ENCODE results near the gene PNLIPRP2. TPM values are rescaled to one million over a fixed set of nuclear protein-coding genes. Genes with fewer than 3 reads are reported as not detected.

The PNLIPRP2 gene
- total and polyA plus RNA-seq, 8 donors, result 1.3 to 11.9 (median 4.1) TPM; not detected in 3

DNA sequence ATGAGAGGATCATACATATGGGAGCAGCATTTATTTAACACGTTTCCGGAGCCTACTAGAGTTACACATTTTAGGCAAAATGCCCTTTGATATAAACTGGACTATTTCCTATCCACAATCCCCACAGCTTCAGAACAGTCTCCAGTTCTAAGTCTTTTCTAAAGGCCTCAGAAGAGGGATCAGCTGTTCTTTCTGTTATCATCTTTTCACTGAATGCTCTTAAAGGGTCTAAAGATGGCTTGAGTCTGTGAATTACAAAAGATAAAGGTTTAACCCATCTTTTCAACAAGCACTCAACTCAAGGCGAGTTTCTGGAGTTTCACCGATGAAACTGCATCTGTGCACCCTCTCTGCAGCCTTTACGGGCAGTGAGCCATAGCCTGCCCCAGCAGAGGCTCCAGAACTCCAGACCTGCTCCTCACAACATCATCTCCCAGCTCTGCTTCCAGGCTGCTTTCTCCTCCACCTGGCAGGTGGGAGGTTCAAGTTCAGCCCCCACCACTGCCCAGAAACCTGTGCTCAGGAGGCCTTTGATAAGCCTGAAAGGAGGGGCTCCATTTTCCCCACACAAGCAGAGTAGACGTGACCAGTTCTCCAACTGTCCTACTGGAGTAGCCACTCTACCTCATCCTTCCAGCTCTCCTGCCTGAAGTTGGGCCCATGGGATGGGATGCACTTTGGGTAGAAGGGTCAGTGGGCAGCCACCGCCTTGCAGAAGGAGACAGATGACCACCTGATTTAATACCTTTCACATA is 68.2 kb downstream of the PNLIPRP2 start:
- no peak overlapping the region for H3K4me3 ChIP-seq
- TF ChIP-seq POLR2AphosphoS5 (IDR thresholded peaks at IDR 0.05) (no peak), POLR2A (IDR thresholded peaks at IDR 0.05) (no peak), EP300 (IDR thresholded peaks at IDR 0.05) (no peak)
- TF ChIP-seq, protein P1, sequence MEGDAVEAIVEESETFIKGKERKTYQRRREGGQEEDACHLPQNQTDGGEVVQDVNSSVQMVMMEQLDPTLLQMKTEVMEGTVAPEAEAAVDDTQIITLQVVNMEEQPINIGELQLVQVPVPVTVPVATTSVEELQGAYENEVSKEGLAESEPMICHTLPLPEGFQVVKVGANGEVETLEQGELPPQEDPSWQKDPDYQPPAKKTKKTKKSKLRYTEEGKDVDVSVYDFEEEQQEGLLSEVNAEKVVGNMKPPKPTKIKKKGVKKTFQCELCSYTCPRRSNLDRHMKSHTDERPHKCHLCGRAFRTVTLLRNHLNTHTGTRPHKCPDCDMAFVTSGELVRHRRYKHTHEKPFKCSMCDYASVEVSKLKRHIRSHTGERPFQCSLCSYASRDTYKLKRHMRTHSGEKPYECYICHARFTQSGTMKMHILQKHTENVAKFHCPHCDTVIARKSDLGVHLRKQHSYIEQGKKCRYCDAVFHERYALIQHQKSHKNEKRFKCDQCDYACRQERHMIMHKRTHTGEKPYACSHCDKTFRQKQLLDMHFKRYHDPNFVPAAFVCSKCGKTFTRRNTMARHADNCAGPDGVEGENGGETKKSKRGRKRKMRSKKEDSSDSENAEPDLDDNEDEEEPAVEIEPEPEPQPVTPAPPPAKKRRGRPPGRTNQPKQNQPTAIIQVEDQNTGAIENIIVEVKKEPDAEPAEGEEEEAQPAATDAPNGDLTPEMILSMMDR (IDR thresholded peaks at IDR 0.05), result no peak
- H3K27ac ChIP-seq, result peak overlapping the region in 3 of 5 donors; percentile 4 to 37 (median 4)
- no peak for DNase-seq
- H3K27me3 ChIP-seq, result no peaks in the 10 kb centered on the region
- 66 to 84% (median 77%) methylated on average over 7 of the region's 7 CpGs for WGBS, 5 donors
- no peaks in the 10 kb centered on the region for H3K36me3 ChIP-seq
- intact Hi-C loops (cut with DNase I; ENCODE audit: low total_unique reads), result loop anchor here (5.0 kb wide), 1 partner anchor 98 kb away; no protein-coding TSS in a partner anchor
- H3K9me3 ChIP-seq, result no peaks in the 10 kb centered on the region
- H3K4me1 ChIP-seq, result peaks cover 0 to 29% (median 12%) of the 10 kb centered on the region in 4 donors

DNA sequence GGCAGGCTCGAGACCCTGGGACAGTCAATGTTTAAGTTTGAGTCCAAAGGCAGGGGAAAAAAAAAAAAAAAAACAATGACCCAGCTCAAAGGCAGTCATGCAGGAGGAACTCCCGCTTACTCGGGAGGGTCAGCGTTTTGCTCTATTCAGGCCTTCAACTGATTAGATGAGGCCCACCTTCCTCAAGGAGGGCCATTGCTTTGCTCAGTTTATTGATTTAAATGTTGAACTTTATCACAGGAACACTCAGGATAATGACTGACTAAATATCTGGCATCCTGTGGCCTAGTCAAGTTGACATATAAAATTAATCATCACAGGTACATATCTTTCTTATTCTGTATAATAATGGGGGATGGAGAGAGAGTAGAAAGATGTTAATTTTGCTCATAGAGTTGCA is 69.0 kb downstream of the PNLIPRP2 start:
- Histone ChIP-seq H3K4me1 (peaks cover 0 to 35% (median 12%) of the 10 kb centered on the region in 4 donors), H3K9me3 (no peaks in the 10 kb centered on the region), H3K4me3 (no peak overlapping the region), H3K36me3 (no peaks in the 10 kb centered on the region), H3K27me3 (no peaks in the 10 kb centered on the region), H3K27ac (no peak overlapping the region)
- DNase-seq, result no peak
- intact Hi-C loops (cut with DNase I; ENCODE audit: low total_unique reads), result loop anchor here (5.0 kb wide), 1 partner anchor 98 kb away; no protein-coding TSS in a partner anchor
- no peak for TF ChIP-seq POLR2AphosphoS5 (IDR thresholded peaks at IDR 0.05)
- TF ChIP-seq POLR2A (IDR thresholded peaks at IDR 0.05), result no peak
- no peak for TF ChIP-seq EP300 (IDR thresholded peaks at IDR 0.05)
- TF ChIP-seq, protein P1 (IDR thresholded peaks at IDR 0.05), result no peak
- WGBS, 5 donors, result 84 to 94% (median 88%) methylated on average over 4 of the region's 4 CpGs

DNA sequence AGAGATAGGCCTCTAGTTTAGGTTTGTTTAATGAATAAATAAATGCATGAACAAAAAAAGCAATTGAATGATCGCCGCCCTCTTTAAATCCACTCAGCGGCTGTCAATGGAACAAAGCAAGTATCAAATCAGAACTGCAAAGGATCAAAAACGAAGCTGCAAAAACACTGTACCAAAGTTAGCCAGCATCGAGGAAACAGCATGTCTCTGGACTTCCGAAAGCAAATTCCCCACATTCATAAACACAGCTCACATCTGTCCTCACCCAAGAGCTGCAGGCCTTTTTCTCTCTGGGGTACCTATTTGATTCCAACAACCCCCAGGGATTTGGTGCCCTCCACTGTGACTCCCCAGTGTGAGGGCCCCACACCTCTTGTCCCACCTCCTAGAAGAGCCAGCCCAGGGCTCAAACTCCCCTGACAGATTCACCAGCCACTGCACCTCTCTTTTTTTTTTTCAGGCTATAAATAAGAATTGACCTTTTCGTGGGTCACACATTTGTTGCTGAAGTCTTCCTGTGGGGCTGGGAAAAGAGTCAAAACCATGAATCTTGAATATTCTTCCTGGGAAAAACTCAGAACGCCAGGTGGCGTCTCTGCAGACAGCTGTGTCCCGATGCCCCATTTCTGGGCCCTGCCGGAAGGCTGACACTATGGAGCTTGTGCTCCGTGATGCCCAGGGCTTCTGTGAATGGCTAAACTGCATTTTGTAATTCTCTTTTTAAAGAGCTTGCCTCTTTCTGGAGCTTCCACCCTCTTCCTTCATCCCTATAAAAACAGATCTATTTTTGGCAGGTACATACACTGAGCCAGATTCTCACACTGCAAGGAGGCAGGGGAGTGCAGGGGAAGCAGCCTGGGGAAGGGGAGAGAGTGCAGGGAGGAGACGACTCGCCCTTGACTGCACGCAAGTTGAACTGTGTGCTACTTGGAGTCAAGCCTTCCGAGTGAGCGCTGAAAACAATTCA is 69.9 kb downstream of the PNLIPRP2 start:
- TF ChIP-seq, protein P1 (IDR thresholded peaks at IDR 0.05), result no peak
- TF ChIP-seq POLR2AphosphoS5 (IDR thresholded peaks at IDR 0.05) (no peak), EP300 (IDR thresholded peaks at IDR 0.05) (no peak), POLR2A (IDR thresholded peaks at IDR 0.05) (no peak)
- peaks cover 0 to 35% (median 12%) of the 10 kb centered on the region in 4 donors for H3K4me1 ChIP-seq
- H3K27ac ChIP-seq, result no peak overlapping the region
- no peaks in the 10 kb centered on the region for H3K9me3 ChIP-seq
- intact Hi-C loops (cut with DNase I; ENCODE audit: low total_unique reads), result no loop called here
- H3K27me3 ChIP-seq, result no peaks in the 10 kb centered on the region
- no peak overlapping the region for H3K4me3 ChIP-seq
- 59 to 66% (median 64%) methylated on average over 17 of the region's 17 CpGs for WGBS, 5 donors
- peak in 1 of 2 donors; percentile 65 for DNase-seq
- H3K36me3 ChIP-seq, result no peaks in the 10 kb centered on the region

DNA sequence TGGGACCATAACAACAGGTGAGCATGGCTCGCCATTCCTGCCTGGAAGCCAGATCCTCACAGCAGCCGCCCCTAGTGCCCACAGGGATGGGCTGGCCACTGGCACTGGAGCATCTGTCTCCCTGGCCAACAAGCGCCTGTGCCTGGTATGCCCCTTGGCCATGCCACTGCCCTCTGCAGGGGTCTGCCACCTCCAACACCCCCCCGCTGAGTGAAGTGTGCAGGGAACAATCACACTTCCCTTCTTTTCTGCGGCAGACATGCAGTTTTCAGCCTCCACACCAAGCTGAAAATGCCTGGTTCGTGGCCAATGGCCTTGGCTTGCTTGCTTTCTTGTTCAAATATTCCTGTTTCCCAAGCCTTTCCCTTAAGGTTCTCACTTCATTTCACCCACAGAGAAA is 70.9 kb downstream of the PNLIPRP2 start:
- Histone ChIP-seq H3K4me3 (no peak overlapping the region), H3K27me3 (no peaks in the 10 kb centered on the region), H3K36me3 (no peaks in the 10 kb centered on the region), H3K4me1 (peaks cover 0 to 35% (median 12%) of the 10 kb centered on the region in 4 donors), H3K27ac (peak overlapping the region in 2 of 5 donors; percentile 4 to 6), H3K9me3 (no peaks in the 10 kb centered on the region)
- peak in 1 of 2 donors; percentile 54 for DNase-seq
- WGBS, 5 donors, result 40 to 64% (median 57%) methylated on average over 3 to 6 of the region's 6 CpGs
- TF ChIP-seq, protein P1 (IDR thresholded peaks at IDR 0.05), result no peak
- no peak for TF ChIP-seq POLR2A (IDR thresholded peaks at IDR 0.05)
- TF ChIP-seq EP300 (IDR thresholded peaks at IDR 0.05), result no peak
- no peak for TF ChIP-seq POLR2AphosphoS5 (IDR thresholded peaks at IDR 0.05)
- intact Hi-C loops (cut with DNase I; ENCODE audit: low total_unique reads), result no loop called here
